Astrocyte (in vitro differentiated cells and primary cell): ENCODE results near the gene NKAIN2. TPM values are rescaled to one million over a fixed set of nuclear protein-coding genes. Genes with fewer than 3 reads are reported as not detected.

ENCODE experiments used
- DNase-seq: peaks from one replicate; pipeline ENCODE4 v3.0.0-alpha.2; 2010; ENCODE audit warnings: low read depth
- FAIRE-seq: peaks from 2 replicates; lab custom pipeline; 2011; peaks lifted over from hg19 to GRCh38; lab: Jason Lieb, UNC
- H2AFZ ChIP-seq: 2 replicates; pipeline ENCODE4 v1.6.0; 2012; ENCODE audit warnings: low read depth, low read length, inconsistent platforms
- H3K27ac ChIP-seq: 2 replicates; pipeline ENCODE4 v1.5.1; 2011; ENCODE audit warnings: low read depth, low read length, inconsistent platforms
- H3K27me3 ChIP-seq: 2 replicates; pipeline ENCODE4 v1.6.0; 2011; ENCODE audit warnings: low read length, inconsistent platforms; ENCODE audit not compliant: insufficient read depth
- H3K36me3 ChIP-seq: 2 replicates; pipeline ENCODE4 v1.5.1; 2011; ENCODE audit warnings: low read length, inconsistent platforms; ENCODE audit not compliant: insufficient read depth
- H3K4me1 ChIP-seq: 2 replicates; pipeline ENCODE4 v1.5.1; 2011; ENCODE audit warnings: low read length, inconsistent platforms; ENCODE audit not compliant: insufficient read depth
- H3K4me2 ChIP-seq: 2 replicates; pipeline ENCODE4 v1.6.0; 2012; ENCODE audit warnings: low read length, inconsistent platforms
- H3K4me3 ChIP-seq: 2 replicates; pipeline ENCODE4 v1.5.1; 2011; ENCODE audit warnings: low read depth, mild to moderate bottlenecking, low read length, inconsistent platforms; ENCODE audit not compliant: insufficient read depth
- H3K79me2 ChIP-seq: 2 replicates; pipeline ENCODE4 v1.6.0; 2012; ENCODE audit warnings: mild to moderate bottlenecking, low read length, inconsistent platforms; ENCODE audit not compliant: insufficient read depth
- H3K9ac ChIP-seq: 2 replicates; pipeline ENCODE4 v1.6.0; 2012; ENCODE audit warnings: mild to moderate bottlenecking, low read length, inconsistent platforms
- H3K9me3 ChIP-seq: 2 replicates; pipeline ENCODE4 v1.5.1; 2012; ENCODE audit warnings: low read depth, mild to moderate bottlenecking, low read length, inconsistent platforms; ENCODE audit not compliant: insufficient read depth
- H4K20me1 ChIP-seq: 2 replicates; pipeline ENCODE4 v1.6.0; 2012; ENCODE audit warnings: low read length, inconsistent platforms; ENCODE audit not compliant: insufficient read depth
- H3K27ac Mint-ChIP-seq: one replicate; pipeline ENCODE4 v1.8.0; 2021; ENCODE audit warnings: mild to moderate bottlenecking, mixed read lengths; ENCODE audit not compliant: unreplicated experiment
- H3K27me3 Mint-ChIP-seq: one replicate; pipeline ENCODE4 v1.8.0; 2021; ENCODE audit warnings: low read depth, mixed read lengths; ENCODE audit not compliant: unreplicated experiment
- H3K36me3 Mint-ChIP-seq: one replicate; pipeline ENCODE4 v1.8.0; 2021; ENCODE audit warnings: low read depth, mixed read lengths; ENCODE audit not compliant: unreplicated experiment
- H3K4me1 Mint-ChIP-seq: one replicate; pipeline ENCODE4 v1.8.0; 2021; ENCODE audit warnings: low read depth, mixed read lengths; ENCODE audit not compliant: unreplicated experiment
- H3K4me3 Mint-ChIP-seq: one replicate; pipeline ENCODE4 v1.8.0; 2021; ENCODE audit warnings: mild to moderate bottlenecking, moderate library complexity, mixed read lengths; ENCODE audit not compliant: unreplicated experiment
- H3K9me3 Mint-ChIP-seq: one replicate; pipeline ENCODE4 v1.8.0; 2021; ENCODE audit warnings: mild to moderate bottlenecking, mixed read lengths; ENCODE audit not compliant: unreplicated experiment
- EZH2 ChIP-seq: IDR thresholded peaks from 2 replicates; pipeline ENCODE4 v1.6.1; 2012; ENCODE audit warnings: mild to moderate bottlenecking, low read length, inconsistent platforms; ENCODE audit not compliant: insufficient read depth
- total RNA-seq: library from RNA; stranded (reverse); gene quantifications from 2 replicates; pipeline ENCODE4 v1.2.1, GENCODE V29; 2021
- TF ChIP-seq, protein P1 (sequence below): IDR thresholded peaks from 2 replicates; pipeline ENCODE4 v1.5.1; 2011; ENCODE audit warnings: low read depth, mild to moderate bottlenecking, inconsistent platforms, low read length, moderate library complexity; ENCODE audit not compliant: insufficient read depth

NKAIN2 gene
- total RNA-seq, 1 donor from 2014 or later: 0.07 TPM

DNA sequence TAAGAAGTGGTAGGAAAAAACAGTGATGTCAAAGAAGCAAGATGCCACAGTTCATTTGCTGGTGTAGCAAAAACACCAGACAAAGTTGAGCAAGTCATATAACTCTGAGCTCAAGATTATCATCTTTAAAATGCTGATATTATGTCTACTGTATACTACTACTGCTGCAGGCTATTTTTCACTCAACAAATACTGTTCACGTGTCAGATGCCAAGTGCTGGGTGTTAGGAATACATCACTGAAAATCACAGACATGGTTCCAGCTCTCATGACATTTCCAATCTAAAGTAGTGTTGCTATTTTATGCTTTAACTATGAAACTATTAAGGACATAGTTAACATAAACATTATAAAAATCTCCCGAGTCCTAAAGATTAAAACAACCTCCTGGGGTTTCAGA lies 163.0 kb downstream of the NKAIN2 start:
- no peak for DNase-seq
- no peak overlapping the region for H3K27ac ChIP-seq
- Mint-ChIP-seq H3K27ac (no peak overlapping the region), H3K36me3 (no peaks in the 10 kb centered on the region), H3K9me3 (no peaks in the 10 kb centered on the region), H3K27me3 (no peaks in the 10 kb centered on the region), H3K4me1 (peaks cover 2% of the 10 kb centered on the region), H3K4me3 (no peak overlapping the region)
- H3K9me3 ChIP-seq: no peaks in the 10 kb centered on the region
- FAIRE-seq: no peak
- H3K79me2 ChIP-seq: no peaks in the 10 kb centered on the region
- peaks cover 3% of the 10 kb centered on the region for H3K27me3 ChIP-seq
- H3K4me1 ChIP-seq: no peaks in the 10 kb centered on the region
- no peak overlapping the region for H3K4me2 ChIP-seq
- no peak overlapping the region for H2AFZ ChIP-seq
- no peaks in the 10 kb centered on the region for H4K20me1 ChIP-seq
- no peaks in the 10 kb centered on the region for H3K36me3 ChIP-seq
- no peak for TF ChIP-seq EZH2
- TF ChIP-seq, protein P1, sequence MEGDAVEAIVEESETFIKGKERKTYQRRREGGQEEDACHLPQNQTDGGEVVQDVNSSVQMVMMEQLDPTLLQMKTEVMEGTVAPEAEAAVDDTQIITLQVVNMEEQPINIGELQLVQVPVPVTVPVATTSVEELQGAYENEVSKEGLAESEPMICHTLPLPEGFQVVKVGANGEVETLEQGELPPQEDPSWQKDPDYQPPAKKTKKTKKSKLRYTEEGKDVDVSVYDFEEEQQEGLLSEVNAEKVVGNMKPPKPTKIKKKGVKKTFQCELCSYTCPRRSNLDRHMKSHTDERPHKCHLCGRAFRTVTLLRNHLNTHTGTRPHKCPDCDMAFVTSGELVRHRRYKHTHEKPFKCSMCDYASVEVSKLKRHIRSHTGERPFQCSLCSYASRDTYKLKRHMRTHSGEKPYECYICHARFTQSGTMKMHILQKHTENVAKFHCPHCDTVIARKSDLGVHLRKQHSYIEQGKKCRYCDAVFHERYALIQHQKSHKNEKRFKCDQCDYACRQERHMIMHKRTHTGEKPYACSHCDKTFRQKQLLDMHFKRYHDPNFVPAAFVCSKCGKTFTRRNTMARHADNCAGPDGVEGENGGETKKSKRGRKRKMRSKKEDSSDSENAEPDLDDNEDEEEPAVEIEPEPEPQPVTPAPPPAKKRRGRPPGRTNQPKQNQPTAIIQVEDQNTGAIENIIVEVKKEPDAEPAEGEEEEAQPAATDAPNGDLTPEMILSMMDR: no peak
- no peak overlapping the region for H3K4me3 ChIP-seq
- no peak overlapping the region for H3K9ac ChIP-seq

DNA sequence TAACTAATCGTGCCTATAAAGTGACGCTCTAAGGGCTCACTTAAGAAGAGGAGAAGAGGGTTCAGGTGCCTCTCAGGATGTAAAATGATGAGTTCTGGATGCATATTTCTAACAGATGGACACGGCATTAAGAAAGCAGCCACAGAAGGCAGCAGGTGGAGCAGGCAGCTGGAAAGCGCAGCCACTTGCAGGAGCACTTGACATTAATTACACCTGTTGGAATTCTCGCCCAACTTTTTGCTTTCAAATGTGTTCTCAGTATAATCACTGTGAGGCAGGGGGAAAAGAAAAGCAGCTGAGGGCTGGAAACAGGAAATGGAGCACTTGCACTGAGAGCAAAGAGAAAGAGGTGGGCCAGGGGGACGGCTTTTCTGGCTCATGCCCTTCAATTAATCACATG lies 164.2 kb downstream of the NKAIN2 start:
- H3K9me3 ChIP-seq: no peaks in the 10 kb centered on the region
- H4K20me1 ChIP-seq: no peaks in the 10 kb centered on the region
- Mint-ChIP-seq H3K4me1 (peaks cover 2% of the 10 kb centered on the region), H3K36me3 (no peaks in the 10 kb centered on the region), H3K9me3 (no peaks in the 10 kb centered on the region), H3K27ac (no peak overlapping the region), H3K4me3 (no peak overlapping the region), H3K27me3 (no peaks in the 10 kb centered on the region)
- no peak overlapping the region for H3K4me3 ChIP-seq
- H2AFZ ChIP-seq: no peak overlapping the region
- no peaks in the 10 kb centered on the region for H3K4me1 ChIP-seq
- H3K36me3 ChIP-seq: no peaks in the 10 kb centered on the region
- no peak for TF ChIP-seq EZH2
- TF ChIP-seq, protein P1: no peak
- FAIRE-seq (no peak), DNase-seq (no peak)
- no peak overlapping the region for H3K27ac ChIP-seq
- H3K9ac ChIP-seq: no peak overlapping the region
- H3K79me2 ChIP-seq: no peaks in the 10 kb centered on the region
- peaks cover 3% of the 10 kb centered on the region for H3K27me3 ChIP-seq
- no peak overlapping the region for H3K4me2 ChIP-seq

DNA sequence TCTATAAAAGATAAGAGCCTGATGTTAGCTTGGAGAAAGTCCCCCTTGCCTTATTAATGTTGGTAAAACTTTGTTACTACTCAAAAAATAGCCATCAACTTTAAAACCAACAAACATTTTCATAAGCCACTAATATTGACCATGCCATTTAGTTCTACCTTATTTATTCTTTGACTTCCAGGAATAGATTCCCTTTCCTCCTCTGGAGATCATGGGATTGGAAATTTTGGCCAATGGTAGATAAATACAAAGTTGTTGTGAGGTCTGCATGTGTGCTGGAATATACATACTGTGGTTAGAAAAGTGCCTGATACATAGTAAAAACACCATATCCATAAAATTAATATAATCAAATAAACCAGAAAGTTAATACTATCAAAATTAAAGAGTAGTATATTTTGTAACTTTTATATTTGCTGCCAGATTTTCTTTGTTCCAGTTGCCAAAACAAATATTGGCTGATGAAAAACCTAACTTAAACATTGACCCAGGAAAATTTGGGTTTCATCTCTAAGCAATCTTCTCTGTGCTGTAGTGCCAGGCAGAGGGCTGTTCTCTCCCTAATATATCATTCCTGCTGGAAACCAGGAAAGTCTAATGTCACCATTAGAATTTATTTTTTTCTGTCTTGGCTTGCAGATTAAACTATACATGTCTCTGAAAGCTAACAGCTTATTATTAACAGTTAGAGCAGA lies 169.1 kb downstream of the NKAIN2 start:
- H3K27me3 Mint-ChIP-seq: no peaks in the 10 kb centered on the region
- Histone ChIP-seq H3K4me2 (no peak overlapping the region), H3K27me3 (peaks cover 2% of the 10 kb centered on the region), H2AFZ (no peak overlapping the region), H3K4me3 (no peak overlapping the region), H4K20me1 (no peaks in the 10 kb centered on the region), H3K9ac (no peak overlapping the region), H3K79me2 (no peaks in the 10 kb centered on the region), H3K9me3 (no peaks in the 10 kb centered on the region), H3K4me1 (no peaks in the 10 kb centered on the region), H3K27ac (no peak overlapping the region), H3K36me3 (no peaks in the 10 kb centered on the region)
- H3K4me3 Mint-ChIP-seq: no peak overlapping the region
- no peak overlapping the region for H3K27ac Mint-ChIP-seq
- DNase-seq: no peak
- no peaks in the 10 kb centered on the region for H3K9me3 Mint-ChIP-seq
- FAIRE-seq: no peak
- no peak for TF ChIP-seq EZH2
- TF ChIP-seq, protein P1: no peak
- H3K36me3 Mint-ChIP-seq: no peaks in the 10 kb centered on the region
- H3K4me1 Mint-ChIP-seq: no peaks in the 10 kb centered on the region
